ENCODE measurements around the gene CSRP1. TPM values are rescaled to one million over a fixed set of nuclear protein-coding genes. Genes with fewer than 3 reads are reported as not detected.
A peak's percentile ranks its signal among the peaks of the same experiment; 100 is the strongest.
"Not testable (repeated sequence)": the region's sequence is repeated elsewhere in the genome, so short reads cannot be mapped to it uniquely, and the experiment has no call there.

CSRP1 gene
- total and polyA plus RNA-seq, 2 donors, result 719 to 4,390 TPM

- Histone ChIP-seq H3K4me3 (ENCODE audit: low read depth, low read length) (no peak overlapping the region), H3K27ac (ENCODE audit: low read depth) (no peak overlapping the region), H3K36me3 (ENCODE audit: insufficient read depth) (no peaks in the 10 kb centered on the region), H3K4me1 (ENCODE audit: insufficient read depth) (no peaks in the 10 kb centered on the region)
- DNase-seq (ENCODE audit: extremely low spot score), result no peak
- 70% methylated on average over 9 of the region's 9 CpGs for WGBS
Observed at GRCh38 chr1:201531551-201532425, 24.9 kb upstream of the CSRP1 start.

GRCh38 chr1:201530741-201531531 is 24.0 kb upstream of the CSRP1 start:
- H3K4me3 ChIP-seq (ENCODE audit: low read depth, low read length), result no peak overlapping the region
- WGBS, result 29% methylated on average over 26 of the region's 26 CpGs
- no peak overlapping the region for H3K27ac ChIP-seq (ENCODE audit: low read depth)
- no peaks in the 10 kb centered on the region for H3K4me1 ChIP-seq (ENCODE audit: insufficient read depth)
- H3K36me3 ChIP-seq (ENCODE audit: insufficient read depth), result no peaks in the 10 kb centered on the region
- peak; percentile 50 for DNase-seq (ENCODE audit: extremely low spot score)

- no peak for DNase-seq (ENCODE audit: extremely low spot score)
Observed at GRCh38 chr1:201528631-201529252, 21.8 kb upstream of the CSRP1 start.

GRCh38 chr1:201527879-201528278 is 21.0 kb upstream of the CSRP1 start:
- H3K4me3 ChIP-seq (ENCODE audit: low read depth, low read length), result no peak overlapping the region
- H3K4me1 ChIP-seq (ENCODE audit: insufficient read depth), result no peaks in the 10 kb centered on the region
- 93% methylated on average over 5 of the region's 5 CpGs for WGBS
- no peaks in the 10 kb centered on the region for H3K36me3 ChIP-seq (ENCODE audit: insufficient read depth)
- no peak for DNase-seq (ENCODE audit: extremely low spot score)
- no peak overlapping the region for H3K27ac ChIP-seq (ENCODE audit: low read depth)

More at GRCh38 chr1:201528631-201529252, 21.8 kb upstream of the CSRP1 start:
- Histone ChIP-seq H3K27ac (ENCODE audit: low read depth) (no peak overlapping the region), H3K36me3 (ENCODE audit: insufficient read depth) (no peaks in the 10 kb centered on the region), H3K4me1 (ENCODE audit: insufficient read depth) (no peaks in the 10 kb centered on the region), H3K4me3 (ENCODE audit: low read depth, low read length) (no peak overlapping the region)
- WGBS, result 86% methylated on average over 3 of the region's 3 CpGs

GRCh38 chr1:201525193-201525778 is 18.4 kb upstream of the CSRP1 start:
- DNase-seq (ENCODE audit: extremely low spot score), result no peak
- H3K4me3 ChIP-seq (ENCODE audit: low read depth, low read length), result no peak overlapping the region
- WGBS, result 94% methylated on average over 1 of the region's 1 CpG
- no peak overlapping the region for H3K27ac ChIP-seq (ENCODE audit: low read depth)
- no peaks in the 10 kb centered on the region for H3K4me1 ChIP-seq (ENCODE audit: insufficient read depth)
- no peaks in the 10 kb centered on the region for H3K36me3 ChIP-seq (ENCODE audit: insufficient read depth)

GRCh38 chr1:201520046-201520575 is 13.2 kb upstream of the CSRP1 start:
- H3K4me3 ChIP-seq (ENCODE audit: low read depth, low read length), result not testable (repeated sequence)

GRCh38 chr1:201518071-201518470 is 11.1 kb upstream of the CSRP1 start:
- DNase-seq (ENCODE audit: extremely low spot score), result no peak
- 83% methylated on average over 5 of the region's 5 CpGs for WGBS
- Histone ChIP-seq H3K4me1 (ENCODE audit: insufficient read depth) (no peaks in the 10 kb centered on the region), H3K27ac (ENCODE audit: low read depth) (no peak overlapping the region), H3K4me3 (ENCODE audit: low read depth, low read length) (no peak overlapping the region), H3K36me3 (ENCODE audit: insufficient read depth) (no peaks in the 10 kb centered on the region)

More at GRCh38 chr1:201520046-201520575, 13.2 kb upstream of the CSRP1 start:
- H3K36me3 ChIP-seq (ENCODE audit: insufficient read depth); H3K4me1 ChIP-seq (ENCODE audit: insufficient read depth); H3K27ac ChIP-seq (ENCODE audit: low read depth); DNase-seq (ENCODE audit: extremely low spot score): not testable (repeated sequence)
- WGBS, result 77% methylated on average over 14 of the region's 14 CpGs

GRCh38 chr1:201517631-201518030 is 10.7 kb upstream of the CSRP1 start:
- Histone ChIP-seq H3K4me1 (ENCODE audit: insufficient read depth) (no peaks in the 10 kb centered on the region), H3K27ac (ENCODE audit: low read depth) (no peak overlapping the region), H3K4me3 (ENCODE audit: low read depth, low read length) (no peak overlapping the region), H3K36me3 (ENCODE audit: insufficient read depth) (no peaks in the 10 kb centered on the region)
- no peak for DNase-seq (ENCODE audit: extremely low spot score)
- WGBS, result 71% methylated on average over 7 of the region's 7 CpGs

- Histone ChIP-seq H3K36me3 (ENCODE audit: insufficient read depth) (no peaks in the 10 kb centered on the region), H3K27ac (ENCODE audit: low read depth) (no peak overlapping the region), H3K4me1 (ENCODE audit: insufficient read depth) (no peaks in the 10 kb centered on the region), H3K4me3 (ENCODE audit: low read depth, low read length) (no peak overlapping the region)
- WGBS, result 93% methylated on average over 2 of the region's 2 CpGs
- no peak for DNase-seq (ENCODE audit: extremely low spot score)
Observed at GRCh38 chr1:201516511-201517127, 9.7 kb upstream of the CSRP1 start.

GRCh38 chr1:201515895-201516294 is 9.0 kb upstream of the CSRP1 start:
- Histone ChIP-seq H3K27ac (ENCODE audit: low read depth) (no peak overlapping the region), H3K4me1 (ENCODE audit: insufficient read depth) (no peaks in the 10 kb centered on the region), H3K4me3 (ENCODE audit: low read depth, low read length) (no peak overlapping the region), H3K36me3 (ENCODE audit: insufficient read depth) (no peaks in the 10 kb centered on the region)
- DNase-seq (ENCODE audit: extremely low spot score), result no peak
- WGBS, result 98% methylated on average over 1 of the region's 1 CpG

- 83% methylated on average over 9 of the region's 9 CpGs for WGBS
- no peak overlapping the region for H3K4me3 ChIP-seq (ENCODE audit: low read depth, low read length)
- H3K36me3 ChIP-seq (ENCODE audit: insufficient read depth), result no peaks in the 10 kb centered on the region
- H3K27ac ChIP-seq (ENCODE audit: low read depth), result no peak overlapping the region
- no peaks in the 10 kb centered on the region for H3K4me1 ChIP-seq (ENCODE audit: insufficient read depth)
- DNase-seq (ENCODE audit: extremely low spot score), result no peak
Observed at GRCh38 chr1:201515062-201515750, 8.3 kb upstream of the CSRP1 start.

GRCh38 chr1:201514466-201514865 is 7.5 kb upstream of the CSRP1 start:
- H3K4me1 ChIP-seq (ENCODE audit: insufficient read depth), result no peaks in the 10 kb centered on the region
- 98% methylated on average over 2 of the region's 2 CpGs for WGBS
- no peaks in the 10 kb centered on the region for H3K36me3 ChIP-seq (ENCODE audit: insufficient read depth)
- no peak overlapping the region for H3K4me3 ChIP-seq (ENCODE audit: low read depth, low read length)
- no peak for DNase-seq (ENCODE audit: extremely low spot score)
- H3K27ac ChIP-seq (ENCODE audit: low read depth), result no peak overlapping the region
